ENCODE measurements around the gene SCRT2.

Gene SCRT2

GRCh38 chr20:711576-711975 lies 36.0 kb upstream of the SCRT2 start:
- Histone ChIP-seq H4K20me1 (no peaks in the 10 kb centered on the region), H3K36me3 (no peaks in the 10 kb centered on the region), H3K4me2 (no peak overlapping the region), H3K4me3 (no peak overlapping the region), H3K4me1 (peaks cover 16% of the 10 kb centered on the region), H3K9ac (no peak overlapping the region), H3K27me3 (no peaks in the 10 kb centered on the region), H3K9me3 (peaks cover 66% of the 10 kb centered on the region), H3K27ac (no peak overlapping the region)
- TF ChIP-seq Cebpa-rat (IDR thresholded peaks at IDR 0.05), result no peak

- Histone ChIP-seq H3K4me2 (no peak overlapping the region), H3K9me3 (peaks cover 66% of the 10 kb centered on the region), H3K36me3 (no peaks in the 10 kb centered on the region), H3K27ac (no peak overlapping the region), H4K20me1 (no peaks in the 10 kb centered on the region), H3K9ac (no peak overlapping the region), H3K4me3 (no peak overlapping the region), H3K4me1 (peaks cover 22% of the 10 kb centered on the region), H3K27me3 (no peaks in the 10 kb centered on the region)
- no peak for TF ChIP-seq Cebpa-rat (IDR thresholded peaks at IDR 0.05)
Observed at GRCh38 chr20:710780-711450, 35.3 kb upstream of the SCRT2 start.

GRCh38 chr20:709991-710779 lies 34.6 kb upstream of the SCRT2 start:
- H3K4me3 ChIP-seq, result no peak overlapping the region
- H3K9ac ChIP-seq, result no peak overlapping the region

GRCh38 chr20:709423-709822 lies 33.8 kb upstream of the SCRT2 start:
- Histone ChIP-seq H3K4me1 (peaks cover 24% of the 10 kb centered on the region), H4K20me1 (no peaks in the 10 kb centered on the region), H3K9me3 (peaks cover 52% of the 10 kb centered on the region), H3K4me3 (no peak overlapping the region), H3K27ac (no peak overlapping the region), H3K27me3 (no peaks in the 10 kb centered on the region), H3K36me3 (no peaks in the 10 kb centered on the region), H3K9ac (no peak overlapping the region), H3K4me2 (no peak overlapping the region)
- TF ChIP-seq Cebpa-rat (IDR thresholded peaks at IDR 0.05), result no peak

More at GRCh38 chr20:709991-710779, 34.6 kb upstream of the SCRT2 start:
- no peaks in the 10 kb centered on the region for H3K27me3 ChIP-seq
- no peak overlapping the region for H3K4me2 ChIP-seq
- TF ChIP-seq Cebpa-rat (IDR thresholded peaks at IDR 0.05), result no peak
- peaks cover 59% of the 10 kb centered on the region for H3K9me3 ChIP-seq
- H3K36me3 ChIP-seq, result no peaks in the 10 kb centered on the region
- H4K20me1 ChIP-seq, result no peaks in the 10 kb centered on the region
- no peak overlapping the region for H3K27ac ChIP-seq
- H3K4me1 ChIP-seq, result peaks cover 24% of the 10 kb centered on the region

- H3K9me3 ChIP-seq, result peaks cover 47% of the 10 kb centered on the region
- H3K4me3 ChIP-seq, result no peak overlapping the region
- no peak for TF ChIP-seq Cebpa-rat (IDR thresholded peaks at IDR 0.05)
- H3K27ac ChIP-seq, result no peak overlapping the region
- H3K27me3 ChIP-seq, result no peaks in the 10 kb centered on the region
- H3K4me2 ChIP-seq, result no peak overlapping the region
- no peaks in the 10 kb centered on the region for H3K36me3 ChIP-seq
- H4K20me1 ChIP-seq, result no peaks in the 10 kb centered on the region
- peaks cover 24% of the 10 kb centered on the region for H3K4me1 ChIP-seq
- H3K9ac ChIP-seq, result no peak overlapping the region
Observed at GRCh38 chr20:708956-709355, 33.4 kb upstream of the SCRT2 start.

GRCh38 chr20:707451-708110 lies 32.0 kb upstream of the SCRT2 start:
- Histone ChIP-seq H4K20me1 (no peaks in the 10 kb centered on the region), H3K4me3 (no peak overlapping the region), H3K36me3 (no peaks in the 10 kb centered on the region), H3K4me1 (peaks cover 28% of the 10 kb centered on the region), H3K9me3 (peaks cover 33% of the 10 kb centered on the region), H3K27me3 (no peaks in the 10 kb centered on the region), H3K9ac (no peak overlapping the region), H3K4me2 (peak overlapping the region; percentile 54), H3K27ac (no peak overlapping the region)
- no peak for TF ChIP-seq Cebpa-rat (IDR thresholded peaks at IDR 0.05)

GRCh38 chr20:706366-706885 lies 30.8 kb upstream of the SCRT2 start:
- Histone ChIP-seq H4K20me1 (no peaks in the 10 kb centered on the region), H3K27ac (no peak overlapping the region), H3K27me3 (no peaks in the 10 kb centered on the region), H3K4me1 (peaks cover 28% of the 10 kb centered on the region), H3K4me3 (no peak overlapping the region), H3K36me3 (no peaks in the 10 kb centered on the region), H3K9ac (no peak overlapping the region), H3K9me3 (peaks cover 23% of the 10 kb centered on the region), H3K4me2 (peak overlapping the region; percentile 54)
- no peak for TF ChIP-seq Cebpa-rat (IDR thresholded peaks at IDR 0.05)

GRCh38 chr20:704726-705125 lies 29.1 kb upstream of the SCRT2 start:
- no peak overlapping the region for H3K4me3 ChIP-seq
- H3K9ac ChIP-seq, result no peak overlapping the region
- H3K4me2 ChIP-seq, result no peak overlapping the region
- H3K27ac ChIP-seq, result no peak overlapping the region
- no peak for TF ChIP-seq Cebpa-rat (IDR thresholded peaks at IDR 0.05)
- peaks cover 40% of the 10 kb centered on the region for H3K4me1 ChIP-seq
- no peaks in the 10 kb centered on the region for H3K36me3 ChIP-seq
- H3K27me3 ChIP-seq, result no peaks in the 10 kb centered on the region
- H4K20me1 ChIP-seq, result no peaks in the 10 kb centered on the region
- peaks cover 15% of the 10 kb centered on the region for H3K9me3 ChIP-seq

GRCh38 chr20:703426-703825 lies 27.8 kb upstream of the SCRT2 start:
- no peak overlapping the region for H3K4me3 ChIP-seq
- no peaks in the 10 kb centered on the region for H3K27me3 ChIP-seq
- no peak overlapping the region for H3K9ac ChIP-seq
- H3K27ac ChIP-seq, result no peak overlapping the region
- no peaks in the 10 kb centered on the region for H4K20me1 ChIP-seq
- no peaks in the 10 kb centered on the region for H3K36me3 ChIP-seq
- no peak for TF ChIP-seq Cebpa-rat (IDR thresholded peaks at IDR 0.05)
- H3K4me2 ChIP-seq, result no peak overlapping the region
- peaks cover 48% of the 10 kb centered on the region for H3K4me1 ChIP-seq
- peaks cover 3% of the 10 kb centered on the region; the same call in 1 of the 2 replicates for H3K9me3 ChIP-seq

- H3K36me3 ChIP-seq, result no peaks in the 10 kb centered on the region
- no peaks in the 10 kb centered on the region for H3K9me3 ChIP-seq
- H3K9ac ChIP-seq, result no peak overlapping the region
- no peaks in the 10 kb centered on the region for H4K20me1 ChIP-seq
- no peaks in the 10 kb centered on the region for H3K27me3 ChIP-seq
- no peak for TF ChIP-seq Cebpa-rat (IDR thresholded peaks at IDR 0.05)
- no peak overlapping the region for H3K27ac ChIP-seq
- no peak overlapping the region for H3K4me2 ChIP-seq
- no peak overlapping the region for H3K4me3 ChIP-seq
- peaks cover 47% of the 10 kb centered on the region for H3K4me1 ChIP-seq
Observed at GRCh38 chr20:703006-703405, 27.4 kb upstream of the SCRT2 start.

All from BLaER1 (cell line).